C4-2B (cell line): Measurements from ENCODE around the gene HSCB.

Experiments
- CTCF ChIP-seq: fragments of 450-650 bp; conservative IDR thresholded peaks from 2 replicates; pipeline ENCODE4 v1.5.1; 2017; ENCODE audit warnings: mild to moderate bottlenecking
- ZFX ChIP-seq: fragments of 450-650 bp; IDR thresholded peaks from 2 replicates; pipeline ENCODE4 v1.6.1; 2017

DNA sequence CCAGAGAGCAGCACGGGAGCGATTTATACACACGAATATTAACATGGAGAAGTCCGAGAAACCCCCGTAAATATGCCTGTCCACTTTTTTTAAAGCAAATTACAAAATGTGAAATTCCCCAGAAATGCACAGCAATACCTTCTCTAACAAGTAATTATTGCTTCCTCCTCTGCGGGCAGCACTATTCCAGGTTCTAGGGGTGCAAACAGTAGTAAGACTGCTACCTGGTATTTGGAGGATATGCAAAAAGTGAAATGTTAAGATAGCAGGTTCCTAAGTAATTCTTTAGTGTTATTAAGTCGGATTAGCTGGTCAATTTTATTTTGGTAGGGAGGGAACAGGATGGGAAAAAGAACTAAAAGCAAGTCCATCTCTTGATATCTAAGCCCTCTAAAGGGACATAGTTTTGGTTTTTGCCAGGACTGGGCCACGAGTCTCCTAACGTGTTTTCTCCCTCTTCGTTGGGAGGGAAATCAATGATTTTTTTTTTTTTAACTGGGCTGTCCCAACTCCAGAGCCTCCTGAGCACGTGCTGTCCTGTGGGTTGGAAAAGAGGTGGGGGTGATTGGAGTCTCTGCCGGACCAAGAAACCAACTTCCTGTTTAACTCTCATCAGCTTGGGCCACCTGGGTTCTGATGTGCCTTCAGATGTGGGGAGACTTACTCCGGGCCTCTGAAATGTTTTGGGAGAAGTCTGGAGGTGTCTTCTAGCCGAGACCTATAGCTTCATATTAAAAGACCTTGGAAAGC lies 60.2 kb downstream of the HSCB start:
- TF ChIP-seq CTCF = no peak
- no peak for TF ChIP-seq ZFX
